CD4-positive, alpha-beta T cell treated with Interferon alpha-2 for 1 hour (primary cell): ENCODE measurements around the gene C1QA.

Experiments
- DNase-seq, 2 donors: peaks; one replicate each; pipeline ENCODE4 v3.0.0-alpha.2; 2020 to 2022

Gene C1QA

GRCh38 chr1:22612671-22613571 is 23.5 kb upstream of the C1QA start:
- no peak for DNase-seq

GRCh38 chr1:22613572-22613918 is 22.9 kb upstream of the C1QA start:
- no peak for DNase-seq

GRCh38 chr1:22613951-22614350 is 22.5 kb upstream of the C1QA start:
- no peak for DNase-seq

DNA sequence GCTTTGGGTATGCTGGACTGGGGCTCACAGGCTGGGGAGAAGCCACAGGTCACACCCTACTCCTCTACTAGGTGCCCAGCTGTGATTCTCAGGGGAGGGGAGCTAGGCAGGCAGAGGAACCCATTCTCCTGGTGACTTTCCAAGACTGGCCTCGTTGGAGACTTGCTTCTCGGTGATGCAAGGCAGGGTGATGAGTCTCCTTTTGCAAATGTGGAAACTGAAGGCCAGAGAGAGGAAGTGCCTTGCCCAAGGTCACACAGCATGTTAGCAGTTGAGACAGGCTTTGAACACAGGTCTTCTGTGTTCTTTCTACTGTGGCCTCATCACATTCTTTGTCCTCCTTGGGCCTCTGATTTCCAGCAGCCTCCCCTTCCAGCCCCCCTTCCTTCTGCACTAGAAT is 20.5 kb upstream of the C1QA start:
- no peak for DNase-seq

DNA sequence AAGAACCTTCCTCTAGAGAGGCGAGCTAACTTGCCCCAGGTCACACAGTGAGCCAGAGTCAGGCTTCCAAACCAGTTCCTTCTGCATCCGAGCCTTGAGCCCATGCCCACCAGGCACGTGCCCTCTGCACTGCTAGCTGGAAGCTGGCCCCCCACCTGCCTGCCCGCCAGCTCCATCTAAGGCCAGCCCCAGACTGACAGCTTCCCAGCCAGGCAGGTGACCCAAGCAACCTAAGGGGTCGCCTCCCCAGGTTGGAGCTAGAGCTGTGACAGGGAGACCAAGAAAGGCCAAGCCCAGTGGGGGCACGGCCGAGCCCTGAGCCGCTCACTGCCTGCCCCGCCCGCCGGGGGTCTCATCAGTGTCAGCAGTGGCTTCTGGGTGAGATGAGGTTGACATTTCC is 19.9 kb upstream of the C1QA start:
- DNase-seq = no peak

DNA sequence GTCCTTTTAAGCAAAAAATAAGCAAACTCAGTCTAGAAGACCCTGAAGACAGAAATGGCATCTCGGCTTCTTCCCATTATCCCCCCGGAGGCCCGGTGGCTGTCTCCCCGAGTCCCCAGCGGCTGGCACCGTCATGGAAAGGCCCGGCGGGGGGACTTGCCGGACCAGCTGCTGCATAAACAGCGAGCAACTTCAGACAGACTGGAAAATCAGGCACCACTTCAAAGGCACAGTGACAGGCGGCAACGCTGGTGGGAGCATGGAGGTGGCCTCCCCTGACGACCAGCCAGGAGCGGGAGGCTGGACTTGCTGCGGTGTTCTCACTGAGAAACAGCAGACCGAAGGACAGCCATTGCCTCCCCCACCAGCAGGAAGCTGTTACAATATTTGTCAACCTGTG is 18.4 kb upstream of the C1QA start:
- DNase-seq = no peak

DNA sequence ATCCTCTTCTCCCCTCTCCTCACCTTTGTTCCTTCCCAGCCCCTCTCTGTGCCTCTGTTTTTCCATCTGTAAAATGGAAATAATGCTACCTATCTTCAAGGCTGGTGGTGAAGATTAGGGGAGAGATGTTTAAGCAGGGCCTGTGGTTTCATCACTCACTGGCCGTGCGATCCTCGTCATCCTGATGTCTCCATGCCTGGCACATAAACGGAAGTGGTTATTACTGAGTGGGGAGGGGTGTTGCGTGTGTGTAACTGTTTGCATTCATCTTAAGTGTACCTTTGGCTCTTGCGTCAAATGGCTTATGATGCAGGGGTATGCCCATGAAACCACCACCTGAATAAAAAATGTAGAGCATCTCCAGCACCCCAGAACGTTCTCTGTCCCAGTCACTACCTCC is 17.2 kb upstream of the C1QA start:
- DNase-seq = no peak

GRCh38 chr1:22619798-22620197 is 16.6 kb upstream of the C1QA start:
- DNase-seq = no peak

DNA sequence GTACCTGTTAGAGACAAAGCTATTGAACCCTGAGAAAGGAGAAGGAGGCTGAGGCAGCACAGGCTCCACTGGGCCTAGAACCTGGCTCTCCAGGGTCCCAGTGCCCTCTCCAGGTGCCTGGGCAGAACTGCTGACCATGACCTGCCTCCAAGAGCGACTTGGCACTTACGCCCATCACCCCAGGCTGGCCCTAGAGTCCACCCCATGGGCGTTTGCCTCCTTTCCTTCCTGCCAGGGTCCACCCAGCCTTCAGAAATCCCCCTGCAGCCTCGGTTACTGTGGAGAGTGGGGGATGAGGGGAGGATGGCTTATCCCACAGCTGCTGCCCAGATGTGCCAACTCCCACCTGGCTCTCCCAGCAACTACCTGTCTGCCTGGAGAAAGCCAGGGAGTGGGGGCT is 14.7 kb upstream of the C1QA start:
- no peak for DNase-seq

DNA sequence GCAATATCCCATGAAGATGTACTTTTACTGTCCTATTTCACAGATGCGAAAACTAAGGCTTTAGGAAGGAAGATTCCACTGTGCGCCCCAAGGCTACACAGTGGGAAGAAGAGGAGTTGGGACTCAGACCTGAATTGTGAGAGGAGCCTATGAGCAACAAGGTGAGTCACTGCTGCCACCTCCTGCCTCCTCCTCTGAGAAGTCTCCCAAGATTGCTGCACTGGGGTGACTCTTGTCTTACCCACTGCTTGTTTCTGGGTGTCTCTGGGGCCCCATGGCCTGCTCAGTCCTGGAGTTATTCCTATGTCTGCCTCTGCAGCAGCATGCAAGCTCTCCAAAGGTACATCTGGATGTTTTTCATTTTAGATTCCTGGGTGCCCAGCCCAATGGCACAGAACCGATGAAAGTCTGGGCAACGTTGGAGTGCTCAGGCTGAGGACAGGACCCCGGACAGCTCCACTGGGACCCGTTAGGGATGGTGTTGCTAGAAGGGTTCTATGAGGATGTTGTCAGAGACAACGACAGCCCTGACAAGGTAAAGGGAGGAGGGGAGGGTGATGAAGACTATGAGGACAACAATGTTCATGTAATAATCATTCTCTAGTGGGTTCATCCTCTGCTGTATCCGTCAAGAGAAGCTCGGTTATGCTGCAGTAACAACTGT is 11.0 kb upstream of the C1QA start:
- no peak for DNase-seq

DNA sequence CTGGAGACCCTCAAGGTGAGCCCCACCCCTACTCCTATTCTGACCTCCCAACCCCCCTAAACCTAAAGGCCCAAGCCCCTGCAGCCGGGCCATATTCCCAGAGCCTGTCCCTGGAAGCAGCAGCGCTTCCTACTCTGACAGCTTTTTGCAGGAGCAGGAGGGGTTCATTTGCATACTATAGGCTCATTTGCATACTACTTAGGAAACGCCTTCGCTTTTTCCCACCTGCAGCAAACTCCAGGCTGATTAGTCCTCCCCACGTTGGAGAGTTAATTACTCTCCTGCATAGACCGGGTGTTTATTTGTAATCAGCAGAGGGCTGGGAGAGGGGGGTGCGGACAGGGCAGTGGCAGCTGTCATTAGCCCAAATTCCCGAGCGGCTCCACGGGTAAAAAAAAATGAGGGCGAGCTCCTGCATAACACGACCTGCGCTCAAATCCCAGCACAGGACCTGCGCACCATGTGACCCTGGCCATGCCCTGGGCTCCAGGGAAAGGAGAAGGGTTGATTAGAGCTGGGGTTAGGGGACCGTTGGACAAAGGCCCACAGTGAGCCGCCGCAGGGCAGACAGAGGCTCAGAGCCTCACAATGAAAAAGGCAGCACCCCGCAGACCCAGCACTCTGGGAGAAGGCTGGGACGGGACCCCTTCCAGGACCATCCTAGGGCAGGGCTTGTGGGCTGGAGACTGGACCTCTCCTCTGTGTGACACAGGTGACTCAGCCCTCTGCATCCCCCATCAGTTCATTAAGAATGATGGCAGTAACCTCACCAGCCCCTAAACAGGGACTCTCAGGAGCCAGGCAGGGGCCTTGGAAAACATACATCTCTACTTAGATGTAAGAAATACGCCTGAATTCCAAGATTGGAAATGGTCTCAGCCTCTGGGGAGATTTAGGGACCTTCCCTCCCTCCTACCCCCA is 9.9 kb upstream of the C1QA start:
- DNase-seq = no peak

GRCh38 chr1:22627331-22627730 is 9.1 kb upstream of the C1QA start:
- DNase-seq = no peak

- DNase-seq = no peak
Observed at GRCh38 chr1:22628698-22629444, 7.6 kb upstream of the C1QA start.

DNA sequence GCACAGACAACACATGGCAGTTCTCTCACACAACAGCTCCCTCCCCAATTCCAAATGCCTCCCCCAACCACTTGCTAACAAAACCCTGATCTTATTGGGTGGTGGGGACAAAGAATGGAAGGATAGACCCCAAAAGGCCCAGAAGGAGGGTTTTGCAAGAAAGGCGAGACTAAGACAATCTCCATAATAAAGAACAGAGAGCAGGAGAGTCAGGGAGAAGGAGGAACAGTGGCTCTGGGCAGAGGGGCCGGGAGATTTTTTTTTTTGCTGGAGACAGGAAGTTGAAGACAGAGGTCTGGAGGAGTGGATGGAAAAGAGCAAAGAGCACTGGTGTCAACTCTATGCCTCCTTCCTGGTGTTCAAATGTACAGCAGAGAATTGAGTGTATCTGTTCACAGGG is 6.5 kb upstream of the C1QA start:
- no peak for DNase-seq

DNA sequence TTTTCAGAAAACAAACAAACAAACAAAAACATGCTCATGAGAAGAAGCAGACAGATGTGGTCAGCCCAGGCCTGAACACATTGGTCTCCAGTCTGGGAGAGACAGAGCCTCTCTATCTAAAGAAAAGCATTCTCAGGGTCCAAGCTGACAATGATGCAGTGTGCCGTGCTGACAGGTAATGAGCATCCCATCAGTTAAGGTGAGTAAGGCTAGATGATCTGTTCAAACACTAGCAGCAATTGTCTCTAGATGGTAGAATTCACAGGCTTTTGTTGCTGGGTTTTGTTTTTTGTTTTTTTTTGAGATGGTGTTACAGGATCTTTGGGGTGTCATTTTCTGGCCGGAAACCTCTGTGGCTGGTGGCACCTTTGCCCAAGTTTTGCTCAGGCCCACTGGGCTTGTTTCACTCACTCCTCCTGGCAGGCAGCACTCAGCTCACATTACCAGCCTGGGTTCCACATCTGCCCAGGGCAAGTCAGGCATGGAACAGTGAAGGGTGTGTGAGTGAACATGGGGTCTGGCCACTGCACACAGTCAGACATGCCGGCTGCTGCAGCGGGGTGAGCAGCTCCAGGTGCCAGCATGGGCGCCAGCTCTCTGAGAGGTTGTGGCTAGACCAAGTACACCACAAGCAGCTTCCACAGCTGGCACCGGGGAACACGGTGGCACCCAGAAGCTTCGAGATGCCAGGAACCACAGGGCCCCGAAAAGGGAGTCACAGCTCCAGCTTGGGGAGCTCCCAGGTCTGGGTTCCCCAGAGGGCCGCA is 2.5 kb upstream of the C1QA start:
- no peak for DNase-seq

- no peak for DNase-seq
Observed at GRCh38 chr1:22635436-22635835, 992 bp upstream of the C1QA start.

DNA sequence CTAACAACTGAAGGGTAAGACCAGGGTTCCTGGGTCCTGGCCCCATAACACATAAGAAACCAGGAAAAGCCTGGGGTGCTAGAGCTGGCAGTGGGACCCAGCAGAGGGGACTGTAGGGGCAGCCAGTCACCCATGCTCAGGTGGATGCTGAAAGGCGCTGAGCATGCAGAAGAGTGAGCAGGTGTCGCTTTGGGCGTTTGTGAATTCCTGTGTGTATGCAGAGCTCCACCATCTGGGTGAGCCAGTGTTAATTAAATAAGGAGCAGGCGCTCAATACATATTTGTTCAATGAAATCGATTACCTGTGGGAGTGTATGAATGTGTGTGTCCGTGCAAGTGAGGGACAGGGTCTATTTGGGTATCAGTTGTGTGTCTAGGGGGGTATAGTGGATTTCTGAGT is 499 bp downstream of the C1QA start:
- no peak for DNase-seq

DNA sequence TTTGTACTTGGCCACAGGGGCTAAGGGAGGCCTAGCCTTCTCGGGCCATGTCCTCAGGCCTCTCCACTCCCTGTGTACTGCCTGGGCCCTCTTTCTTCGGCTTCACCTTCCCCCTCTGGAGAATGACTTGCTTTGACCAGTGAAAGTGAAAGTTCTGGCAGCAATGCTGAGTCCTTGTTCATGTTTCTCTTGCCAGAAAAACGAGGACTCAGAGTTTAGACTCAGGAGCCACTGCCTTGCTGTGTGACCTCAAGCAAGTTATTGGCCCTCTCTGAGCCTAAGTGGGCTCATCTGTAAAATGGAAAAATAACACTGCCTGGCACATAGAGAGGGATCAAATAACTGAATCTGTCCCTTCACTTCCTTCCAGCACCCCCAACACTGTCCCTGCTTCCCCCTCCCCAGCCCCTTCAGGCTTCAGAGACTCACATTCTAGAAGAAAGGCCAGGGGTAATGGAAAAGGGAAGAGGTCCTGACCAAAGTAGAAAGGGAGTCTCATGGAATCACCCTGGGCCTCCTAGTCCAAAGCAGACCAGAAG is 1.5 kb downstream of the C1QA start:
- no peak for DNase-seq

DNA sequence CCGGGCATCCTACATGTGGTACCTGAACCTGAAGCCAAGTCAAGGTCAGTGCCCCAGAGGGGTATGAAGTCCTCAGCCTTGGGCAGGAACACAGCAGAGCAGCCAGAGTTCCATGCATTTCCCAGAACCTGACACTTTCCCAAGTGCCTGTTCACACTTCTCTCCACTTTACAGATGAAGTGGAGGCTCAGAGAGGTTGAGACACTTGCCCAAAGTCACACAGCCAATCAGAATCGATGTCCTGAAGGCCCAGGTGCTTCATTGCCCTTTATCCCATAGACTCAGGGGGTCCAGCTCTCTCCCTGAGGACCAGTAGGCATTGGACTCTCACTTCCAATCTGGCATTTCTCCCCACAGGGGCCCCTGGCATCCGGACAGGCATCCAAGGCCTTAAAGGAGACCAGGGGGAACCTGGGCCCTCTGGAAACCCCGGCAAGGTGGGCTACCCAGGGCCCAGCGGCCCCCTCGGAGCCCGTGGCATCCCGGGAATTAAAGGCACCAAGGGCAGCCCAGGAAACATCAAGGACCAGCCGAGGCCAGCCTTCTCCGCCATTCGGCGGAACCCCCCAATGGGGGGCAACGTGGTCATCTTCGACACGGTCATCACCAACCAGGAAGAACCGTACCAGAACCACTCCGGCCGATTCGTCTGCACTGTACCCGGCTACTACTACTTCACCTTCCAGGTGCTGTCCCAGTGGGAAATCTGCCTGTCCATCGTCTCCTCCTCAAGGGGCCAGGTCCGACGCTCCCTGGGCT is 2.2 kb downstream of the C1QA start:
- DNase-seq = no peak

GRCh38 chr1:22639286-22639685 is 2.9 kb downstream of the C1QA start:
- no peak for DNase-seq

DNA sequence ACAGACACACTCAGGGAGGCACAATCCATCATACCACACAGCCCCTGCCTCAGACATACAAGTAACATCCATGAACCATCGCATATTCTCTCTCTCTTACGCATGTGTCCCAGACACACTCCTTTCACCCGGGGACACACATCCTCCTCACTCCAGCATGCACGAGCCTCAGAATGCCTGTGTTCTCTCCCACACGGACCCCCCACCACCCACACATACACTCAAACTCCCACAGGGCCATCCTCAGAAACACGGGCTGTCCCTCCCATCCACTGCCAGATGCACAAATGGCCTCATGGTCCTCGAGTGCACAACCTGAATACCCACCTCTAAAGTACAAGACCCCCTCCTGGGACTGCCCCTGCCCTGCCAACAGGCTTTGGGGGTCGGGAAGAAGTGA is 4.8 kb downstream of the C1QA start:
- no peak for DNase-seq
